HepG2 (cell line): ENCODE data around the gene PSMG3. TPM values are rescaled to one million over a fixed set of nuclear protein-coding genes. Genes with fewer than 3 reads are reported as not detected.

Source experiments
- ATAC-seq: fragments of 200-7000 bp; cut with Tn5 transposase; 3 replicates; pipeline ENCODE4 v1.9.1; 2020; ENCODE audit warnings: mild to moderate bottlenecking, moderate library complexity
- BruUV-seq: library from RNA; stranded (reverse); fragments of 400-500 nt; replicated peaks from 2 replicates; lab custom pipeline; 2021; lab: Mats Ljungman, UMichigan
- CTCF ChIA-PET: fragments of 300-600 bp; formaldehyde crosslinking; extraction: SDS; loops from one replicate; lab custom pipeline; 2021; ENCODE audit warnings: low total read pairs, inconsistent platforms, low intra/inter-chr PET ratio; lab: Yijun Ruan, JAX
- POLR2A ChIA-PET: fragments of 350-600 bp; sonication (Branson Sonifier 250); formaldehyde crosslinking; loops from one replicate; lab custom pipeline; 2020; ENCODE audit warnings: antibody characterized with exemption, inconsistent platforms; lab: Yijun Ruan, JAX
- DNase-seq: peaks from one replicate; pipeline ENCODE4 v3.0.0-alpha.2; 2015; ENCODE audit warnings: low spot score
- FAIRE-seq: peaks from 3 replicates; lab custom pipeline; 2011; peaks lifted over from hg19 to GRCh38; lab: Jason Lieb, UNC
- H2AFZ ChIP-seq: one replicate; pipeline ENCODE4 v1.6.1; 2011; ENCODE audit warnings: low read length, inconsistent platforms
- H3K27ac ChIP-seq: fragments of 300-600 bp; 3 replicates; pipeline ENCODE4 v1.8.0; 2011; ENCODE audit warnings: mixed run types, mild to moderate bottlenecking, mixed read lengths, low read length, inconsistent platforms; ENCODE audit not compliant: insufficient read depth; ENCODE audit errors: extremely low read length
- H3K27me3 ChIP-seq, 2 experiments: fragments of 200-600 bp in 1 of 2; 2 replicates in 1 of 2; 3 replicates in 1 of 2; pipeline versions ENCODE4 v1.6.0 to v1.8.0; 2011; ENCODE audit warnings: low read length in 2 of 2, mild to moderate bottlenecking in 2 of 2, moderate library complexity in 2 of 2, inconsistent platforms in 1 of 2; ENCODE audit not compliant: insufficient read depth in 2 of 2, control insufficient read depth in 1 of 2
- H3K36me3 ChIP-seq, 2 experiments: fragments of 200-600 bp in 1 of 2; replicated peaks in 1 of 2; 2 replicates in 1 of 2; 3 replicates in 1 of 2; pipeline versions ENCODE4 v1.5.1 to v1.8.0; 2011; ENCODE audit warnings: low read length in 2 of 2, inconsistent platforms in 1 of 2; ENCODE audit not compliant: insufficient read depth in 2 of 2, control insufficient read depth in 1 of 2
- H3K4me1 ChIP-seq: 2 replicates; pipeline ENCODE4 v1.5.1; 2012; ENCODE audit warnings: low read length, inconsistent platforms; ENCODE audit not compliant: insufficient read depth
- H3K4me2 ChIP-seq: 2 replicates; pipeline ENCODE4 v1.6.0; 2011; ENCODE audit warnings: low read depth, low read length, inconsistent platforms
- H3K4me3 ChIP-seq, 3 experiments: fragments of 200-600 bp in 1 of 3; sonication (generic), shearing (Covaris generic) in 1 of 3; replicated peaks in 1 of 3; 2 replicates each; pipeline ENCODE4 v1.5.1; 2011 to 2016; ENCODE audit warnings: low read length in 3 of 3, inconsistent platforms in 2 of 3, low read depth in 2 of 3, mild to moderate bottlenecking in 2 of 3, control low read depth in 1 of 3, mixed read lengths in 1 of 3; ENCODE audit not compliant: insufficient read depth in 1 of 3
- H3K79me2 ChIP-seq: one replicate; pipeline ENCODE4 v1.6.1; 2011; ENCODE audit warnings: low read length, inconsistent platforms; ENCODE audit not compliant: insufficient read depth
- H3K9ac ChIP-seq: 2 replicates; pipeline ENCODE4 v1.6.0; 2011; ENCODE audit warnings: mild to moderate bottlenecking, low read depth, low read length, inconsistent platforms; ENCODE audit not compliant: insufficient read depth
- H3K9me3 ChIP-seq: 2 replicates; pipeline ENCODE4 v1.5.1; 2012; ENCODE audit warnings: mild to moderate bottlenecking, low read length
- H4K20me1 ChIP-seq: 2 replicates; pipeline ENCODE4 v1.6.0; 2011; ENCODE audit warnings: inconsistent platforms, mild to moderate bottlenecking, low read length, moderate library complexity; ENCODE audit not compliant: insufficient read depth
- ETV5 ChIP-seq: IDR thresholded peaks from 2 replicates; pipeline ENCODE4 v1.6.1; 2018; ENCODE audit warnings: missing biosample characterization, missing genetic modification reagents, inconsistent platforms, borderline replicate concordance
- NBN ChIP-seq: fragments of 450-650 bp; conservative IDR thresholded peaks from 2 replicates; pipeline ENCODE4 v1.6.1; 2017
- PHB2 ChIP-seq: fragments of 450-650 bp; IDR thresholded peaks from 2 replicates; pipeline ENCODE4 v1.6.1; 2018; ENCODE audit not compliant: partially characterized antibody
- RAD51 ChIP-seq: fragments of 450-650 bp; IDR thresholded peaks from 2 replicates; pipeline ENCODE4 v1.6.1; 2016; ENCODE audit warnings: borderline replicate concordance
- RBFOX2 ChIP-seq: fragments of 200-400 bp; formaldehyde crosslinking; IDR thresholded peaks from 2 replicates; pipeline ENCODE4 v1.6.1; 2017; ENCODE audit warnings: low read depth, mild to moderate bottlenecking, low read length
- SP4 ChIP-seq: sonication (generic); formaldehyde crosslinking; IDR thresholded peaks from 2 replicates; pipeline ENCODE4 v1.8.1; 2023; ENCODE audit warnings: mild to moderate bottlenecking, missing genetic modification reagents
- ZBTB8A ChIP-seq: sonication (generic); formaldehyde crosslinking; IDR thresholded peaks from 2 replicates; pipeline ENCODE4 v1.4.0; 2020; ENCODE audit warnings: mild to moderate bottlenecking, low read depth, missing genetic modification reagents, borderline replicate concordance
- ZFAT ChIP-seq: sonication (generic); formaldehyde crosslinking; conservative IDR thresholded peaks from 2 replicates; pipeline ENCODE4 v1.8.1; 2023; ENCODE audit warnings: missing genetic modification reagents, inconsistent platforms
- ZNF138 ChIP-seq: sonication (generic); formaldehyde crosslinking; IDR thresholded peaks from 2 replicates; pipeline ENCODE4 v1.5.0; 2020; ENCODE audit warnings: mild to moderate bottlenecking, low read depth, missing genetic modification reagents
- ZNF34 ChIP-seq: sonication (generic); formaldehyde crosslinking; IDR thresholded peaks from 2 replicates; pipeline ENCODE4 v1.4.0; 2020; ENCODE audit warnings: mild to moderate bottlenecking, missing genetic modification reagents, borderline replicate concordance
- WGBS: methylation state at CpG from one replicate; pipeline ENCODE4 v1.1.6; 2017; ENCODE audit warnings: low lambda C conversion rate; 5-methylcytosine and 5-hydroxymethylcytosine counted together
- in situ Hi-C: cut with HindIII; loops from 2 replicates; pipeline ENCODE4 v1.10.0; 2017; ENCODE audit warnings: low pct_unique_long_range_greater_than_20kb; ENCODE audit not compliant: extremely low pct_ligation_motif_present
- intact Hi-C: fragments of 100-400 bp; cut with micrococcal nuclease; formaldehyde crosslinking; loops from one replicate; pipeline ENCODE4 v1.10.0; 2022; ENCODE audit not compliant: unreplicated experiment
- polyA plus RNA-seq, 8 experiments: library from polyadenylated mRNA; depleted of rRNA in 3 of 8; stranded (reverse) in 7 of 8; unstranded in 1 of 8; fragments of >200 nt; fragmentation: Illumina TruSeq in 4 of 8; extraction: Trizol in 4 of 8; gene quantifications; 2 replicates each; pipeline versions ENCODE4 v1.2.1 to v1.2.3, GENCODE V29; 2011 to 2016; ENCODE audit warnings: low read depth in 4 of 8, missing spikeins in 1 of 8, mixed read lengths in 1 of 8; ENCODE audit not compliant: insufficient read depth in 1 of 8
- total RNA-seq, 5 experiments: library from RNA; depleted of rRNA; stranded (reverse); fragments of >200 nt; fragmentation: Illumina TruSeq; extraction: Trizol; gene quantifications; 2 replicates each; pipeline ENCODE4 v1.2.3, GENCODE V29; 2016; ENCODE audit warnings: low read depth in 1 of 5
- TF ChIP-seq, protein P1 (sequence below): sonication (generic); formaldehyde crosslinking; IDR thresholded peaks from 2 replicates; pipeline ENCODE4 v1.9.0; 2021; ENCODE audit warnings: missing genetic modification reagents, mild to moderate bottlenecking, borderline replicate concordance
- TF ChIP-seq, protein P2 (sequence below): sonication (generic); formaldehyde crosslinking; IDR thresholded peaks from 2 replicates; pipeline ENCODE4 v1.9.0; 2021; ENCODE audit warnings: missing genetic modification reagents, borderline replicate concordance

The PSMG3 gene
- total and polyA plus RNA-seq, 2 of the 13 experiments (the other 11 are each of a cell fraction or from before 2014, with no cell fraction given) = 29.6 to 48.4 TPM

DNA sequence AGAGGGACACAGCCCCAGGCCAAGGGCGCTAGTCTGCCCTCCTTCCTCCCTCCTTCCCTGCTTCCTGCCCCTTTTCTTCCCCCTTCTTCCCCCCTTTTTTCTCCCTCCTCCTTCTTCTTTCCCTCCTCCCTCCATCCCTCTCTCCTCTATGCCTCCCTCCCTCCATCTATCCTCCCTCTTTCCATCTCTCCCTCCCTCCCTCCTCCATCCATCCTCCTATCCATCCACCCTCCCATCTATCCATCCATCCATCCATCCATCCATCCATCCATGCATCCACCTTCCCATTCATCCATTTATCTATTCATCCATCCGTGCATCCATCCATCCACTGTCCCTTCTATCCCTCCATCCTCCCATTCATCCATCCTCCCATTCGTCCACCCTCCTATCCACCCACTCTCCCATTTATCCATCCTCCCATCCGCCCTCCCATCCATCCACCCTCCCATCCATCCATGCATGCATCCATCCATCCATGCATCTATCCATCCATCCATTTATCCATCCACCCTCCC is 24.1 kb upstream of the PSMG3 start:
- intact Hi-C loops (no loop called here), in situ Hi-C loops (loop anchor here (25.0 kb wide), 1 partner anchor 618 kb away; no protein-coding TSS in a partner anchor)
- TF ChIP-seq NBN (no peak), ETV5 (CRISPR knock-in tag) (no peak), ZNF34 (CRISPR knock-in tag) (no peak), SP4 (CRISPR knock-in tag) (no peak), ZBTB8A (no peak), ZNF138 (no peak), ZFAT (no peak), RAD51 (no peak), RBFOX2 (no peak), PHB2 (no peak)
- TF ChIP-seq, protein P1, sequence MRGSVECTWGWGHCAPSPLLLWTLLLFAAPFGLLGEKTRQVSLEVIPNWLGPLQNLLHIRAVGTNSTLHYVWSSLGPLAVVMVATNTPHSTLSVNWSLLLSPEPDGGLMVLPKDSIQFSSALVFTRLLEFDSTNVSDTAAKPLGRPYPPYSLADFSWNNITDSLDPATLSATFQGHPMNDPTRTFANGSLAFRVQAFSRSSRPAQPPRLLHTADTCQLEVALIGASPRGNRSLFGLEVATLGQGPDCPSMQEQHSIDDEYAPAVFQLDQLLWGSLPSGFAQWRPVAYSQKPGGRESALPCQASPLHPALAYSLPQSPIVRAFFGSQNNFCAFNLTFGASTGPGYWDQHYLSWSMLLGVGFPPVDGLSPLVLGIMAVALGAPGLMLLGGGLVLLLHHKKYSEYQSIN (CRISPR knock-in tag) = no peak
- TF ChIP-seq, protein P2, sequence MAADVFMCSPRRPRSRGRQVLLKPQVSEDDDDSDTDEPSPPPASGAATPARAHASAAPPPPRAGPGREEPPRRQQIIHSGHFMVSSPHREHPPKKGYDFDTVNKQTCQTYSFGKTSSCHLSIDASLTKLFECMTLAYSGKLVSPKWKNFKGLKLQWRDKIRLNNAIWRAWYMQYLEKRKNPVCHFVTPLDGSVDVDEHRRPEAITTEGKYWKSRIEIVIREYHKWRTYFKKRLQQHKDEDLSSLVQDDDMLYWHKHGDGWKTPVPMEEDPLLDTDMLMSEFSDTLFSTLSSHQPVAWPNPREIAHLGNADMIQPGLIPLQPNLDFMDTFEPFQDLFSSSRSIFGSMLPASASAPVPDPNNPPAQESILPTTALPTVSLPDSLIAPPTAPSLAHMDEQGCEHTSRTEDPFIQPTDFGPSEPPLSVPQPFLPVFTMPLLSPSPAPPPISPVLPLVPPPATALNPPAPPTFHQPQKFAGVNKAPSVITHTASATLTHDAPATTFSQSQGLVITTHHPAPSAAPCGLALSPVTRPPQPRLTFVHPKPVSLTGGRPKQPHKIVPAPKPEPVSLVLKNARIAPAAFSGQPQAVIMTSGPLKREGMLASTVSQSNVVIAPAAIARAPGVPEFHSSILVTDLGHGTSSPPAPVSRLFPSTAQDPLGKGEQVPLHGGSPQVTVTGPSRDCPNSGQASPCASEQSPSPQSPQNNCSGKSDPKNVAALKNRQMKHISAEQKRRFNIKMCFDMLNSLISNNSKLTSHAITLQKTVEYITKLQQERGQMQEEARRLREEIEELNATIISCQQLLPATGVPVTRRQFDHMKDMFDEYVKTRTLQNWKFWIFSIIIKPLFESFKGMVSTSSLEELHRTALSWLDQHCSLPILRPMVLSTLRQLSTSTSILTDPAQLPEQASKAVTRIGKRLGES (CRISPR knock-in tag) = no peak
- ATAC-seq = no peak
- CTCF ChIA-PET = interaction anchor here (1.1 kb wide), 1 partner anchor 14 kb away, joined by 6 read pairs; no protein-coding TSS in a partner anchor
- Histone ChIP-seq H3K4me3 (no peak overlapping the region), H3K4me2 (no peak overlapping the region), H2AFZ (no peak overlapping the region), H3K4me1 (no peaks in the 10 kb centered on the region), H3K9ac (no peak overlapping the region), H3K27me3 (peaks cover 4 to 71% of the 10 kb centered on the region in 2 experiments; a peak in 3 of 5 replicates), H3K79me2 (no peaks in the 10 kb centered on the region), H3K9me3 (peaks cover 4% of the 10 kb centered on the region; the same call in 1 of the 2 replicates), H3K36me3 (no peaks in the 10 kb centered on the region), H3K27ac (no peak overlapping the region), H4K20me1 (no peaks in the 10 kb centered on the region)
- 20% methylated on average over 4 of the region's 4 CpGs for WGBS
- POLR2A ChIA-PET = no interaction called here
- no peak for FAIRE-seq
- BruUV-seq = no TSS peak
- no peak for DNase-seq
